Measurements from ENCODE around the gene ZNF775. TPM values are rescaled to one million over a fixed set of nuclear protein-coding genes. Genes with fewer than 3 reads are reported as not detected.

ZNF775 gene
- total RNA-seq, 1 donor from 2014 or later = 12.1 TPM

GRCh38 chr7:150368096-150368883, 10.8 kb upstream of the ZNF775 start, which contains the start of gene REPIN1:
REPIN1 (plus strand) TSS chr7:150368822; CDS start chr7:150369712, 890 bp downstream.
- Mint-ChIP-seq H3K9me3 (ENCODE audit: unreplicated experiment) (no peaks in the 10 kb centered on the region), H3K4me3 (ENCODE audit: unreplicated experiment) (peak within 1 kb of the TSS; percentile 98), H3K4me1 (ENCODE audit: unreplicated experiment) (peaks cover 43% of the 10 kb centered on the region), H3K27ac (ENCODE audit: unreplicated experiment) (peak within 1 kb of the TSS; percentile 99), H3K36me3 (ENCODE audit: low read depth, unreplicated experiment) (peaks cover 15% of the 10 kb centered on the region), H3K27me3 (ENCODE audit: unreplicated experiment) (peaks cover 13% of the 10 kb centered on the region)
- DNase-seq (ENCODE audit: low spot score) = peak; percentile 88
- no peak for TF ChIP-seq CTCF (IDR thresholded peaks at IDR 0.05; ENCODE audit: unreplicated experiment)

- H3K36me3 Mint-ChIP-seq (ENCODE audit: low read depth, unreplicated experiment) = peaks cover 23% of the 10 kb centered on the region
- H3K27me3 Mint-ChIP-seq (ENCODE audit: unreplicated experiment) = peaks cover 13% of the 10 kb centered on the region
- TF ChIP-seq CTCF (IDR thresholded peaks at IDR 0.05; ENCODE audit: unreplicated experiment) = no peak
- peaks cover 47% of the 10 kb centered on the region for H3K4me1 Mint-ChIP-seq (ENCODE audit: unreplicated experiment)
- peak; percentile 80 for DNase-seq (ENCODE audit: low spot score)
- H3K4me3 Mint-ChIP-seq (ENCODE audit: unreplicated experiment) = peak overlapping the region; percentile 98
- peak overlapping the region; percentile 99 for H3K27ac Mint-ChIP-seq (ENCODE audit: unreplicated experiment)
- H3K9me3 Mint-ChIP-seq (ENCODE audit: unreplicated experiment) = no peaks in the 10 kb centered on the region
Measured at GRCh38 chr7:150368884-150369747, 10.0 kb upstream of the ZNF775 start.

GRCh38 chr7:150369748-150370501, 9.2 kb upstream of the ZNF775 start:
- no peak for DNase-seq (ENCODE audit: low spot score)

GRCh38 chr7:150370612-150371071, 8.5 kb upstream of the ZNF775 start:
- Mint-ChIP-seq H3K9me3 (ENCODE audit: unreplicated experiment) (no peaks in the 10 kb centered on the region), H3K36me3 (ENCODE audit: low read depth, unreplicated experiment) (peaks cover 29% of the 10 kb centered on the region), H3K27me3 (ENCODE audit: unreplicated experiment) (peaks cover 14% of the 10 kb centered on the region), H3K27ac (ENCODE audit: unreplicated experiment) (peak overlapping the region; percentile 74), H3K4me1 (ENCODE audit: unreplicated experiment) (peaks cover 56% of the 10 kb centered on the region), H3K4me3 (ENCODE audit: unreplicated experiment) (peak overlapping the region; percentile 98)
- DNase-seq (ENCODE audit: low spot score) = no peak
- no peak for TF ChIP-seq CTCF (IDR thresholded peaks at IDR 0.05; ENCODE audit: unreplicated experiment)

More at GRCh38 chr7:150369748-150370501, 9.2 kb upstream of the ZNF775 start:
- Mint-ChIP-seq H3K27ac (ENCODE audit: unreplicated experiment) (peak overlapping the region; percentile 99), H3K4me1 (ENCODE audit: unreplicated experiment) (peaks cover 52% of the 10 kb centered on the region), H3K9me3 (ENCODE audit: unreplicated experiment) (no peaks in the 10 kb centered on the region), H3K27me3 (ENCODE audit: unreplicated experiment) (peaks cover 13% of the 10 kb centered on the region), H3K4me3 (ENCODE audit: unreplicated experiment) (peak overlapping the region; percentile 98), H3K36me3 (ENCODE audit: low read depth, unreplicated experiment) (peaks cover 29% of the 10 kb centered on the region)
- TF ChIP-seq CTCF (IDR thresholded peaks at IDR 0.05; ENCODE audit: unreplicated experiment) = no peak

Measured in endothelial cell (in vitro differentiated cells).